NCI-H345 treated with DMSO at 0.1 percent for 48 hours (cell line): ENCODE measurements around the gene GPC1.
A peak's percentile ranks its signal among the peaks of the same experiment; 100 is the strongest.

Experiments used
- DNase-seq: peaks from one replicate; lab custom pipeline; 2025; ENCODE audit not compliant: unreplicated experiment; lab: John Stamatoyannopoulos, UW

Gene GPC1

DNA sequence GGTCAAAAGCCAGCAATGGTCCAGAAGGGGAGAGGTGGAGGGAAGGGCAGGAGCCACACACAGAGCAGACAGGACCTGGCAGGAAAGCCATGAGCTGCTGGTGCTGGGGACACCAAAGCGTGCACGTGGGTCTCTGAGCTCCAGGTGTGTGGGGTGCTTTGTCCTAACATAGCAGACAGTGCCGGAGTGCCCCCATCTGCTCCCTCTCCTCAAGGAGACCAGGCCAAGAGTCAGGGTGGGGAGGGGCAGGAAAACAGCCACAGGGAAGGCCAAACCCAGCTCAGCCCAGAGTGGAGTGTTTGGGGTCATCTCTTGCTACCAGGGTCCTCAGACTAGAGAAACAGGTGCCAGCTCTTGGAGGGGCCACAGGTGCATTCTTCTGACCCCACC lies 4.2 kb upstream of the GPC1 start:
- DNase-seq = no peak

- no peak for DNase-seq
Measured at GRCh38 chr2:240431661-240432424, 3.6 kb upstream of the GPC1 start.

- DNase-seq = no peak
Measured at GRCh38 chr2:240432430-240432819, 3.0 kb upstream of the GPC1 start.

GRCh38 chr2:240432820-240433801 lies 2.4 kb upstream of the GPC1 start:
- no peak for DNase-seq

DNA sequence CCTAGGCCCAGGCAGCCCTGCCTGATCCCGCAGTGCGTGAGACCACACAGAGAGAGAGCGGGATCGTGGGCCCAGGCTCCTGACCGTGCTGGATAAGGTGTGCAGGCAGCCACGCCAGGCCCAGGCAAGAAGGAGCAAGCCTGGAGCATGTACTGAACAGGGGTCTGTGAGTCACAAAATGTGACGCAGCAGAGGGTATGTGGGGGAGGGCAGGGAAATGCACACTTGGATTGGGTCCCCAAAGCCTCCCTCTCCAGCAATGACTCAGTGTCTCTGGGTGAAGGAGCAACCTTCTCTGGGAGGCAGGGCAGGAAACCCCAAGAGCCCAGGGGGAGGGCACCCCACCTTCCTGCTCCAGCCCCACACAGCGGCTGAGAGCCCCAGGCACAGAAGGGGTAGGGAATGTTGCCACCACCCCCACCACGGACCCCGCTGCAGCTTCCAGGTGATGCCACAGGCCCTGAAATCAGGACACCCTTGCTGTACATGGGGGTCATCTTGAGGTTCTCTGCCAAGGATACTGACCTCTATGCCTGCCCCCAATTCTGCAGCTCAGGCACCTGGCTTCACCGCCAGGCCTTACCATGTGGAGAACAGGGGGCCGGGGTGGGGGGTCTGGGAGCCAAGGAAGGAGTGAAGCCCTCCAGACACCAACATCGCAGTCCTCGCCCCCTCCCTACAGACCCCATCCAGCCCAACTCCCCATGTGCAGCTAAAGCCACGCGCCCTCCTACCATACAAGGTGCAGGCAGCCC lies 1.3 kb upstream of the GPC1 start:
- no peak for DNase-seq

DNA sequence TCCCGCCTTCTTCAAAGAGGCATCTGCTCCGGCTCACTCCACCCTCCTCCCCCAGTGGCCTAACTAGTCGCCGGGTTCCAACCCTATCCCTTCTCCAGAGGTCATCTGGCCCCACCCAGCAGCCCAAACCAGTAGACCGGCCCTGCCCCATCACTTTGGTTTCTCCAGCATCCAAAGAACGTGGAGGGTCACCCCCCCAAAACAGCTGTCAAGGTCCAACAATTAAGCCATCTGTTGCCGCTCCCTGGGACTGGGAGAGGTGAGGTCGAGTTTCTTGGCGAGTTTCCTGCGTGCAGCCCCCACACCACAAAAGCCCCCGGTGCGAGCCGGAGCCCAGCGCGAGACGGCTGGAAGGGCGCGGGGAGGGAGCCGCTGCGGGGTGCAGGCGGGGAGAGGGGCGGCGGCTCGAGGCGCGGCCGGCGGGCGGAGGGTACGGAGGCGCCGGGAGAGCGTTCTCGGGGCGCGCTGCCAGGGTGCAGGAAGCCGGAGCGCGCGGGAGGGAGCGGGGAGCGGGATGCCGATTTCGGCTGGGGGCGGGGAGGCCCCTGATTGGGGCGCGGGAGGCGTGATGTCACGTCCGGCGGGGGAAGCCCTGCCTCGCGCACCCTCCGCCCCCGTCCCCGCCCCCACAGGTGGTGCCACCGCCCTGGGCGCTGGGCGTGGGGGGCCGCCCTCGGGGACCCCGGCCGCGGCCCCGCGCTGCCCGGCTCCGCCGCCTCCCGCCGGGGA lies 571 bp upstream of the GPC1 start:
- peak; percentile 67 for DNase-seq

DNA sequence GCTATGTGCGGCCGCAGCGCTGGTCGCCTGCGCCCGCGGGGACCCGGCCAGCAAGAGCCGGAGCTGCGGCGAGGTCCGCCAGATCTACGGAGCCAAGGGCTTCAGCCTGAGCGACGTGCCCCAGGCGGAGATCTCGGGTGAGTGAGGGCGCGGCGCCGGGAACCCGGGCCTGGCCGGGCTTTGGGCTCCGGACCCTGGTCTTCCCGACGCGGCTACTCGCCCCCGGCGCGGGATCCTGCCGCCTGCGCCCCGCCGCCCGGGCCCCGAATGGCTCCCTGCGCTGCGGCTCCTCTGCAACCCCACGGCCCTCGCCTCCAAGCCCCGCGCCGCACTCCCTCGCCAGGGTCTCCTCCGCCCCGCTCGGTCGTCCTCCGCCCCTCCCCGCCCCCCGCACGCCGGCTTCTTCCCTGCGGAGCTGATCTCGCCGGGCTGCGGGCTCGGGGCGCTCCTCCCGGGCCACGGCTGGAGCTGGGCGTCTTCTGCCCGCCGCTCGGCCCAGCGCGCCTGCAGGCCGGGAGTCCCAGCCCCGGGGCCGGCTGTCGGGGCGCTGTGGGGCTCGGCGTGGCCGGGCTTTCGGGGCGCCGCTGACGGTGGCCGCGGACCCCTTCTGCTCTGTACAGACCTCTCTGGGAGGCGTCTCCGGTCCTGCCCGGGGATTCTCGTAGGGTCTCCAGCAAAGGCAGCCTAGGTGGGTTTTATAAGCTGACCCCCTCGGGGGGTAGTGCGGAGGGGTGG lies 652 bp downstream of the GPC1 start:
- no peak for DNase-seq

GRCh38 chr2:240436683-240437550 lies 1.5 kb downstream of the GPC1 start:
- DNase-seq = peak; percentile 9

GRCh38 chr2:240437551-240437860 lies 2.0 kb downstream of the GPC1 start:
- no peak for DNase-seq

GRCh38 chr2:240437861-240438809 lies 2.7 kb downstream of the GPC1 start:
- DNase-seq = peak; percentile 22

- no peak for DNase-seq
Measured at GRCh38 chr2:240438810-240439697, 3.6 kb downstream of the GPC1 start.

- DNase-seq = no peak
Measured at GRCh38 chr2:240439698-240440151, 4.3 kb downstream of the GPC1 start.

GRCh38 chr2:240440251-240440650 lies 4.8 kb downstream of the GPC1 start:
- DNase-seq = no peak

DNA sequence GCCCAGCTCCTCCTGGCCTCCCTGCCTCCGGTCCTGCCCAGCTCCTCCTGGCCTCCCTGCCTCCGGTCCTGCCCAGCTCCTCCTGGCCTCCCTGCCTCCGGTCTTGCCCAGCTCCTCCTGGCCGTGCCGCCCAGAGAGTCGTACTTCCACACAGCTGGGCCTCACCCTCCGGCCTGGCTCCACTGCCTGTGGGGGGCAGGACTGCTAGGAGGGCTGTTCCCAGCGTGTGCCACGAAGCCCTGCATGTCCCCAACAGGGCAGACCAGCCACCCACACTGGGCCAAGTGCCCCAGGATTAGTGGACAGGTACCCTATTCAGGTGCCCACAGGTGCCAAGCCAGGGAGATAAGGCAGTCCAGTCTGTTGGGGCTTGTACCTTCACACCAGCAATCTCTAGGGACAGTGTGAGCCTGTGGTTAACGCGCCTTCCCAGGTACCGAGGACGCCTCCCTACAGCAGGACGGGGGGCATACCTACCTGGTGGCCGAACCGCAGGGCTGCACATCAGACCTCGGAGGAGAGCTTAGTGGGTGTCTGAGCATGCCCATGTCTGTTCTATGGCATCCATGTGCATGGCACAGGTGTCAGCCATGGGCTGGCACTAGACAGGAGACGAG lies 5.3 kb downstream of the GPC1 start:
- no peak for DNase-seq

GRCh38 chr2:240441326-240441992 lies 6.0 kb downstream of the GPC1 start:
- no peak for DNase-seq

DNA sequence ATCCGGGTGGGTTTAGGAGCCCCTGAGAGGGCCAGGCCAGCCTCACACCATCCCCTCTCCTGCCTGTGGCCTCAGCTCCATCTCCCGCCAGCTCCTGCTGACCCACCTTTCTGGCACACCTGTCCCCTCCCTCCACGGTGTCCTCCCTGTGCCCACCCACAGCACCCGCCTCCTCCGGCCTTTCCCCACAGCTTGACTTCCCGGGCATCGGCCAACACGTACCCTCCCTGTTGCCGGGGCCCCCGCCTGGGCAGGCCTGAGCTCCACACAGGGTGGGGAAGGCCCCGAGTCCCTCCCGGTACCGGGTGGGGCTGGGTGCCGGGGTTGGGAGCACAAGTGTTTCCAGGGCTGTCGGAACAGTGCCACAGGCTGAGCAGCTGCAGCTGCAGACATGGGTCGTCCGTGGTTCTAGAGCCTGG lies 6.5 kb downstream of the GPC1 start:
- no peak for DNase-seq
